ENCODE results near the gene SEC22B.
"Not testable (repeated sequence)": the region's sequence is repeated elsewhere in the genome, so short reads cannot be mapped to it uniquely, and the experiment has no call there.

SEC22B gene

GRCh38 chr1:120145806-120146205 is 30.5 kb downstream of the SEC22B start:
- H3K9me3 ChIP-seq (ENCODE audit: insufficient read depth, low read length, severe bottlenecking); ATAC-seq (ENCODE audit: insufficient read depth, low read depth); H3K27me3 ChIP-seq (ENCODE audit: insufficient read depth, low read length, poor library complexity); H3K4me2 ChIP-seq (ENCODE audit: insufficient read depth, low read length); DNase-seq; H2AFZ ChIP-seq (ENCODE audit: low read depth, low read length); H3K4me3 ChIP-seq (ENCODE audit: low read depth in 1 of 2, low read length in 2 of 2); H3K9ac ChIP-seq (ENCODE audit: low read depth, low read length); H3K36me3 ChIP-seq (ENCODE audit: insufficient read depth, low read length); H3K27ac ChIP-seq (ENCODE audit: low read length); H3K79me2 ChIP-seq (ENCODE audit: insufficient read depth, low read length); H4K20me1 ChIP-seq (ENCODE audit: insufficient read depth, low read length): not testable (repeated sequence)
- peaks cover 22% of the 10 kb centered on the region for H3K4me1 ChIP-seq (ENCODE audit: insufficient read depth, low read length)
- TF ChIP-seq CTCF (IDR thresholded peaks at IDR 0.05; ENCODE audit: borderline replicate concordance, extremely low read depth, low read length, poor library complexity, severe bottlenecking), result peak; percentile 40

DNA sequence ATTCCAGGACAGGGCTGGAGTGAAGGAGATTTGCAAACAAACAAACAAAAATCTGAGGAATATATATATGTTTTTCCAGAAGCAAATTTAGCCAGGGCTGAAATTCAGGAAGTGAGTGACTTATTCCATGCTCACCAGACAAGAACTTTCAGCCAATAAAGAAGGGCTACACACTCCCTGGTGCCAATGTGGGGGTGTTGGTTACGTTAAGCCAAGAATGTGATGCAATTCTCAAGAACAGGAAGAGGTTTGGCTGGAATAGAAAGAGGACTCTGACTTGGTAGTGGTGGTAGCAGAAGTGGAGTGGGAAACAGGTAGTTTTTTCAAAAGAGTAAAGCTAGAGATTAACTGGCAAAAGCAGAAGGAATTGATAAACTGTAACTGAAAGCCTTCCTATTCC is 31.7 kb downstream of the SEC22B start:
- not testable (repeated sequence) for H4K20me1 ChIP-seq (ENCODE audit: insufficient read depth, low read length); H3K27me3 ChIP-seq (ENCODE audit: insufficient read depth, low read length, poor library complexity); H3K79me2 ChIP-seq (ENCODE audit: insufficient read depth, low read length); H2AFZ ChIP-seq (ENCODE audit: low read depth, low read length); H3K4me2 ChIP-seq (ENCODE audit: insufficient read depth, low read length); H3K9me3 ChIP-seq (ENCODE audit: insufficient read depth, low read length, severe bottlenecking); H3K4me3 ChIP-seq (ENCODE audit: low read depth in 1 of 2, low read length in 2 of 2); ATAC-seq (ENCODE audit: insufficient read depth, low read depth); H3K36me3 ChIP-seq (ENCODE audit: insufficient read depth, low read length); H3K27ac ChIP-seq (ENCODE audit: low read length); H3K9ac ChIP-seq (ENCODE audit: low read depth, low read length); DNase-seq
- peaks cover 22% of the 10 kb centered on the region for H3K4me1 ChIP-seq (ENCODE audit: insufficient read depth, low read length)

DNA sequence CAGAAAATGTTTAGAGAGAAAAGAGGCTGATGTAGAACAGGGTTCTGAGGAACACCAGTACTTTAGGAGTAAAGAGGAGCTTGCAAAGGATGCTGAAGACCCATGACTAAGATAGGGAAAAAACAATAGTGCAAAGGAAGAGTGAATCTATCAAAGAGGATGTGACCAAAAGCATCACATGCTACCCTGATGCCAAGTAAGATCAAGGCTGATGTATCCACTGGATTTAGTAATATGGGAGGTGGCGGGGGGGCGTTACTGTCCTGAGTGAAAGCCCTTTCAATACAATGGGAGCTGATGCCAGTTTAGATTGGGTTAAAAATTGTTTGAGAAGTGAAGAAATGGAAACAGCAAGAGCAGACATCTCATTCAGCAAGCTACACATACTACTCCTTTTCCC is 32.2 kb downstream of the SEC22B start:
- not testable (repeated sequence) for H3K36me3 ChIP-seq (ENCODE audit: insufficient read depth, low read length); H3K9me3 ChIP-seq (ENCODE audit: insufficient read depth, low read length, severe bottlenecking); H2AFZ ChIP-seq (ENCODE audit: low read depth, low read length); ATAC-seq (ENCODE audit: insufficient read depth, low read depth); H3K9ac ChIP-seq (ENCODE audit: low read depth, low read length); H3K27me3 ChIP-seq (ENCODE audit: insufficient read depth, low read length, poor library complexity); H3K4me2 ChIP-seq (ENCODE audit: insufficient read depth, low read length); H4K20me1 ChIP-seq (ENCODE audit: insufficient read depth, low read length); H3K79me2 ChIP-seq (ENCODE audit: insufficient read depth, low read length); H3K27ac ChIP-seq (ENCODE audit: low read length); H3K4me3 ChIP-seq (ENCODE audit: low read depth in 1 of 2, low read length in 2 of 2); DNase-seq
- peaks cover 22% of the 10 kb centered on the region for H3K4me1 ChIP-seq (ENCODE audit: insufficient read depth, low read length)

DNA sequence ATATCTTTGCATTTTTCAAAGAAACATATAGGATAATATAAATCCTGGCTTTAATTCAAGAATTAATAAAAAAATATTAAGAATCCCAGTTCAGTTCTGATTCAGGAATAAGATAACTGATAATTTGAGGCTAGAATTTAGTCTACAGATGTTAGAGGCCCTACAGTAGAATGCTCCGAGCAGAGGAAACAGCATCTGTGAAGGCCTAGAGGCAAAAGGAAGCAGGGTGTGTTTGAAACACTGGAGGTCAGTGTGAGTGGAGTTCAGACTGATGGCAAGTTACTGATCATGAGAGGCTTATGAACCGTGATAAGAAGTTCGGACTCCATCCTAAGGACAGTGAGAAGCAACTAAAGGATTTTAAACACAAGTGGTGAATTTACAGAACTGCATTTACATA is 33.0 kb downstream of the SEC22B start:
- peak; percentile 44 for ATAC-seq (ENCODE audit: insufficient read depth, low read depth)

GRCh38 chr1:120142512-120143263 is 33.6 kb downstream of the SEC22B start:
- not testable (repeated sequence) for H3K27me3 ChIP-seq (ENCODE audit: insufficient read depth, low read length, poor library complexity); H3K9ac ChIP-seq (ENCODE audit: low read depth, low read length); H3K36me3 ChIP-seq (ENCODE audit: insufficient read depth, low read length); H2AFZ ChIP-seq (ENCODE audit: low read depth, low read length); H3K79me2 ChIP-seq (ENCODE audit: insufficient read depth, low read length); H3K4me3 ChIP-seq (ENCODE audit: low read depth in 1 of 2, low read length in 2 of 2); H3K9me3 ChIP-seq (ENCODE audit: insufficient read depth, low read length, severe bottlenecking); H4K20me1 ChIP-seq (ENCODE audit: insufficient read depth, low read length)
- H3K4me2 ChIP-seq (ENCODE audit: insufficient read depth, low read length), result peak overlapping the region; percentile 39
- ATAC-seq (ENCODE audit: insufficient read depth, low read depth), result peak; percentile 97
- DNase-seq, result peak; percentile 88
- peak overlapping the region; percentile 52; the same call in 1 of the 2 replicates for H3K27ac ChIP-seq (ENCODE audit: low read length)
- H3K4me1 ChIP-seq (ENCODE audit: insufficient read depth, low read length), result peaks cover 22% of the 10 kb centered on the region

More for the DNA sequence above, 33.0 kb downstream of the SEC22B start:
- H3K27me3 ChIP-seq (ENCODE audit: insufficient read depth, low read length, poor library complexity); H3K9ac ChIP-seq (ENCODE audit: low read depth, low read length); H3K79me2 ChIP-seq (ENCODE audit: insufficient read depth, low read length); H2AFZ ChIP-seq (ENCODE audit: low read depth, low read length); H3K9me3 ChIP-seq (ENCODE audit: insufficient read depth, low read length, severe bottlenecking); H3K4me3 ChIP-seq (ENCODE audit: low read depth in 1 of 2, low read length in 2 of 2); H4K20me1 ChIP-seq (ENCODE audit: insufficient read depth, low read length); H3K36me3 ChIP-seq (ENCODE audit: insufficient read depth, low read length): not testable (repeated sequence)
- peak; percentile 20 for DNase-seq
- peak overlapping the region; percentile 52 for H3K27ac ChIP-seq (ENCODE audit: low read length)
- H3K4me1 ChIP-seq (ENCODE audit: insufficient read depth, low read length), result peaks cover 22% of the 10 kb centered on the region
- peak overlapping the region; percentile 39; the same call in 1 of the 2 replicates for H3K4me2 ChIP-seq (ENCODE audit: insufficient read depth, low read length)

DNA sequence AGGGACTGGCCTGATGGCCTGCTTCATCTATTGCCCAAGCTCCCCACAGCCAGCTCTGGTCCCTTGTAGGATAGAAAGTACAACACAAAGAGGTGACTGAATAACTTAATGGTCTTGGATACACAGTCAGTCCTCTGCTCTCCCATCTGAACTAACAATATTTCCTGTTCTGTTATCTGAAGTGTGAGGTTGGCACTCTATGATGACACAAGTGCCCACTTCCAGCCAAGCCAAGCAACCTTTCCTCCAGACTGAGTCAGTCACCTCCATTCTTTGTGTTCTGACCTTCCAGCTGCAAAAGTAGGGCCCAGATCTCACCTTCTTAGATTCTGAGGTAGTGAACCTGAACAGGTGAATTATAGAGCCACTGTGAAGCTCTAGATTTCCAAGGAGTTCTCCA is 34.5 kb downstream of the SEC22B start:
- H3K9ac ChIP-seq (ENCODE audit: low read depth, low read length); H3K79me2 ChIP-seq (ENCODE audit: insufficient read depth, low read length); H2AFZ ChIP-seq (ENCODE audit: low read depth, low read length); H3K36me3 ChIP-seq (ENCODE audit: insufficient read depth, low read length); H3K4me2 ChIP-seq (ENCODE audit: insufficient read depth, low read length); H3K4me3 ChIP-seq (ENCODE audit: low read depth in 1 of 2, low read length in 2 of 2); H3K9me3 ChIP-seq (ENCODE audit: insufficient read depth, low read length, severe bottlenecking); DNase-seq; ATAC-seq (ENCODE audit: insufficient read depth, low read depth); H4K20me1 ChIP-seq (ENCODE audit: insufficient read depth, low read length); H3K27ac ChIP-seq (ENCODE audit: low read length); H3K27me3 ChIP-seq (ENCODE audit: insufficient read depth, low read length, poor library complexity): not testable (repeated sequence)
- H3K4me1 ChIP-seq (ENCODE audit: insufficient read depth, low read length), result peaks cover 22% of the 10 kb centered on the region

- H3K27me3 ChIP-seq (ENCODE audit: insufficient read depth, low read length, poor library complexity); H3K36me3 ChIP-seq (ENCODE audit: insufficient read depth, low read length); H3K4me2 ChIP-seq (ENCODE audit: insufficient read depth, low read length): not testable (repeated sequence)
Measured at GRCh38 chr1:120140656-120141265, 35.6 kb downstream of the SEC22B start.

More at GRCh38 chr1:120140656-120141265, 35.6 kb downstream of the SEC22B start:
- H3K79me2 ChIP-seq (ENCODE audit: insufficient read depth, low read length); H2AFZ ChIP-seq (ENCODE audit: low read depth, low read length); H3K27ac ChIP-seq (ENCODE audit: low read length); ATAC-seq (ENCODE audit: insufficient read depth, low read depth); H4K20me1 ChIP-seq (ENCODE audit: insufficient read depth, low read length); H3K9ac ChIP-seq (ENCODE audit: low read depth, low read length); H3K9me3 ChIP-seq (ENCODE audit: insufficient read depth, low read length, severe bottlenecking); H3K4me3 ChIP-seq (ENCODE audit: low read depth in 1 of 2, low read length in 2 of 2); DNase-seq: not testable (repeated sequence)
- peaks cover 22% of the 10 kb centered on the region for H3K4me1 ChIP-seq (ENCODE audit: insufficient read depth, low read length)
